Measurements from ENCODE around the gene CFTR. TPM values are rescaled to one million over a fixed set of nuclear protein-coding genes. Genes with fewer than 3 reads are reported as not detected.
A peak's percentile ranks its signal among the peaks of the same experiment; 100 is the strongest.

The CFTR gene
- total RNA-seq, 4 donors from 2014 or later, result 43.0 to 176 (median 76.6) TPM

- no peaks in the 10 kb centered on the region for H3K27me3 ChIP-seq
- no peaks in the 10 kb centered on the region for H3K36me3 ChIP-seq
- intact Hi-C loops (cut with DNase I; ENCODE audit: low total_unique reads) (no loop called here), in situ Hi-C loops (cut with MboI; ENCODE audit: low pct_ligation_motif_present in 1 of 4, low pct_unique_long_range_greater_than_20kb in 1 of 4, low sequenced_read_pairs in 3 of 4) (no loop called here)
- H3K4me1 ChIP-seq, result peaks cover 0 to 15% (median 2%) of the 10 kb centered on the region in 4 donors
- no peaks in the 10 kb centered on the region for H3K9me3 ChIP-seq
- TF ChIP-seq POLR2A (IDR thresholded peaks at IDR 0.05) (no peak), EP300 (IDR thresholded peaks at IDR 0.05; ENCODE audit: low read depth) (no peak), CTCF (IDR thresholded peaks at IDR 0.05) (no peak), POLR2AphosphoS5 (IDR thresholded peaks at IDR 0.05) (no peak)
- no peak overlapping the region for H3K27ac ChIP-seq
- H3K4me3 ChIP-seq, result no peak overlapping the region
- 61 to 67% methylated on average over 1 of the region's 1 CpG for WGBS, 2 donors (ENCODE audit: low coverage in 1 of 2)
- no peak for DNase-seq
Measured at GRCh38 chr7:117567781-117568180, 88.0 kb downstream of the CFTR start.

DNA sequence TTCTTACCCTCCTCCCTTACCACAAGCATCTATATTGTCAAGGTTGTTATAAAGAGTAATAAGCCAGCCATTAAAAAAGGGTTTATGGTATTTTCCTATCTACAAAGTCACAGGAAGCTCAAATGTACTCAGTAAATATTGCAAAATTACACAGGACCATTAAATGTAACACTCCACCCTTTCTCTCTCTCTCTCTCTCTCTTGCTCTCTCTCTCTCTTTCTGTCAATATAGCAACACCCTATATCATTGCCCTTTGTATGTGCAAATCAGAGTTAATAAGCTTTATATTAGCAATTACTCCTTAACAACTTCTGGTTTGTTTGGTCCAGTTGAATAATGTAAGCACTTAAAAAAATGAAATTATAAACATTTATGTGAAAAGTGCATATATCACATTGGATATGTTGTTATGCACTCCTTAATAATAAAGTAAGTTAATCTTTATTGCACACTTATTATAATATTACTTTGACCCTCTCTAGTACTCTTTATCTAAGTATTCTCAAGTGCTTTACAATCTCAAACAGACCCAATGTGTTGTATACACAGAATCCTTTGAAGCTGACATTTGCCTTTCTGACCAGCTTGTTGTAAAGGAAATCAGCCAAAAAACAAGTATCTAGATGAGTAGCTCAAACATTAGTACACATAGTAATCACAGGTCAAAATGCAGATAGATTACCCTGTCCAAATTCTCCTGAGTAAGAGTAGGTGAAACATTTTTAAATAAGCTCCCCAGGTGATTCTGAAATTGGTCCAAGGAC is 93.2 kb downstream of the CFTR start:
- no peaks in the 10 kb centered on the region for H3K27me3 ChIP-seq
- no peak for DNase-seq
- H3K4me1 ChIP-seq, result peaks cover 0 to 28% (median 5%) of the 10 kb centered on the region in 4 donors
- no peaks in the 10 kb centered on the region for H3K9me3 ChIP-seq
- in situ Hi-C loops (cut with MboI; ENCODE audit: low pct_ligation_motif_present in 1 of 4, low pct_unique_long_range_greater_than_20kb in 1 of 4, low sequenced_read_pairs in 3 of 4) (no loop called here), intact Hi-C loops (cut with DNase I; ENCODE audit: low total_unique reads) (no loop called here)
- no peaks in the 10 kb centered on the region for H3K36me3 ChIP-seq
- H3K27ac ChIP-seq, result peak overlapping the region; percentile 25 to 63 (median 45)
- TF ChIP-seq POLR2A (IDR thresholded peaks at IDR 0.05) (no peak), CTCF (IDR thresholded peaks at IDR 0.05) (no peak), POLR2AphosphoS5 (IDR thresholded peaks at IDR 0.05) (peak in 2 of 3 donors; percentile 42 to 48), EP300 (IDR thresholded peaks at IDR 0.05; ENCODE audit: low read depth) (no peak)
- no peak overlapping the region for H3K4me3 ChIP-seq

DNA sequence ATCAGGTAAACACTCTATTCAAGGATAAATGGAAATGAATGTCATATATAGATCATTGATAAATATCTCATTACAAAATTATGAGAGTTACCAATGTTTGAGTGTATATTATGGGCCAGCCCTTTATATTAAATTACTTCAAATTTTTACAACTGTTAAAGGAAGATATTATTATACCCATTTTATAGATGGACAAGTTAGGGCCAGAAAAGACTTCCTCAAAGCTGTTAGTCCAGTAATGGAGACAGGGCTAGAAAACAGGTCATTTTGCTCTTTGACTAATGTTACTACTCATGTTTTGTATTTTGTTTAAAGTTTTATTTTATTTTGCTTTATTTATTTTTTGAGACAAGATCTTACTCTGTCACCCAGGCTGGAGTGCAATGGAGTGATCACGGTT is 101.6 kb downstream of the CFTR start:
- Histone ChIP-seq H3K27me3 (no peaks in the 10 kb centered on the region), H3K4me3 (no peak overlapping the region), H3K4me1 (peaks cover 0 to 3% (median 0%) of the 10 kb centered on the region in 4 donors), H3K27ac (no peak overlapping the region), H3K9me3 (no peaks in the 10 kb centered on the region), H3K36me3 (no peaks in the 10 kb centered on the region)
- WGBS, 2 donors (ENCODE audit: low coverage in 1 of 2), result 78 to 96% methylated on average over 1 of the region's 1 CpG
- intact Hi-C loops (cut with DNase I; ENCODE audit: low total_unique reads) (no loop called here), in situ Hi-C loops (cut with MboI; ENCODE audit: low pct_ligation_motif_present in 1 of 4, low pct_unique_long_range_greater_than_20kb in 1 of 4, low sequenced_read_pairs in 3 of 4) (no loop called here)
- no peak for DNase-seq
- TF ChIP-seq POLR2A (IDR thresholded peaks at IDR 0.05) (no peak), CTCF (IDR thresholded peaks at IDR 0.05) (no peak), EP300 (IDR thresholded peaks at IDR 0.05; ENCODE audit: low read depth) (no peak), POLR2AphosphoS5 (IDR thresholded peaks at IDR 0.05) (no peak)

DNA sequence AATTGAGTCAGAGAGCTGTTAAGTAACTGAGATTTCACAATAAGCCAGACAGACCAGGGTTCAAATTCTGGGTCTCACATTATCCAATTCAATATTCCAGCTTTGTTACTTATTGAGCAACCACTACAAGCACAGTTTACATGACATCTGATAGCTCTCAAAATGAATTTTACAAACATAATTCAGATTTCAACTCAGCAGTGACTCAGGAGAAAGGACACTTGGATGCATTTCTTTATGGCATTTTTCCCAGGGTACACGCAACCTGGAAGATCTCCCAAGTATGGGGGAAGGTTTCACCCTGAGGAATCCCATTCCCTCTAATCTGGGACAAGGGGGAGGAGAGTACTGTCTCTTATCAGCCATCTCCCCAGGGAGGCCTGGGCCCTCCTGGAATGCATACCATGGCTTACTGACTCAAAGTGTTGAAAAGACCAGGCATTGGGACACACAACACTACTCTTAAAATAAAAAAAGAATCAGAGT is 102.4 kb downstream of the CFTR start:
- Histone ChIP-seq H3K27me3 (no peaks in the 10 kb centered on the region), H3K4me1 (no peaks in the 10 kb centered on the region), H3K36me3 (no peaks in the 10 kb centered on the region), H3K4me3 (no peak overlapping the region), H3K27ac (peak overlapping the region in 1 of 4 donors; percentile 18), H3K9me3 (no peaks in the 10 kb centered on the region)
- intact Hi-C loops (cut with DNase I; ENCODE audit: low total_unique reads), result no loop called here
- TF ChIP-seq POLR2A (IDR thresholded peaks at IDR 0.05) (no peak), POLR2AphosphoS5 (IDR thresholded peaks at IDR 0.05) (no peak), EP300 (IDR thresholded peaks at IDR 0.05; ENCODE audit: low read depth) (no peak), CTCF (IDR thresholded peaks at IDR 0.05) (no peak)
- in situ Hi-C loops (cut with MboI; ENCODE audit: low pct_ligation_motif_present in 1 of 4, low pct_unique_long_range_greater_than_20kb in 1 of 4, low sequenced_read_pairs in 3 of 4), result no loop called here
- WGBS, 2 donors (ENCODE audit: low coverage in 1 of 2), result 56% methylated on average over 1 of the region's 1 CpG; no CpG with 5 or more reads in 1 of the 2 donors
- DNase-seq, result no peak

Measured in transverse colon (tissue), 4 donors.